Transverse colon (tissue), 4 donors: Measurements from ENCODE around the gene SLC25A41. TPM values are rescaled to one million over a fixed set of nuclear protein-coding genes. Genes with fewer than 3 reads are reported as not detected.

ENCODE experiments used
- DNase-seq: peaks from one replicate; pipeline ENCODE4 v3.0.0-alpha.2; 2019
- H3K27ac ChIP-seq, 4 donors: fragments of 200-600 bp; sonication (generic); 2 replicates each; pipeline ENCODE4 v1.5.1; 2016 to 2018; ENCODE audit warnings: inconsistent platforms in 4 of 4
- H3K27me3 ChIP-seq: fragments of 200-600 bp; sonication (generic); 2 replicates; pipeline ENCODE4 v1.5.1; 2017; ENCODE audit warnings: inconsistent platforms
- H3K36me3 ChIP-seq, 4 donors: fragments of 200-600 bp; sonication (generic); 2 replicates each; pipeline ENCODE4 v1.5.1; 2017 to 2019; ENCODE audit warnings: inconsistent platforms in 4 of 4
- H3K4me1 ChIP-seq, 4 donors: fragments of 200-600 bp; sonication (generic); 2 replicates each; pipeline ENCODE4 v1.5.1; 2017 to 2020; ENCODE audit warnings: inconsistent platforms in 4 of 4
- H3K4me3 ChIP-seq, 4 donors: fragments of 200-600 bp; sonication (generic); 1 replicate in 1 of 4; 2 replicates in 3 of 4; pipeline versions ENCODE4 v1.5.1 to v1.6.1; 2017 to 2019; ENCODE audit warnings: inconsistent platforms in 4 of 4
- H3K9me3 ChIP-seq, 2 donors: fragments of 200-600 bp; sonication (generic); 2 replicates each; pipeline ENCODE4 v1.5.1; 2017 to 2019; ENCODE audit warnings: inconsistent platforms in 2 of 2
- EP300 ChIP-seq: sonication (generic); formaldehyde crosslinking; IDR thresholded peaks from one replicate; pipeline ENCODE4 v1.6.1; 2017; ENCODE audit warnings: antibody characterized with exemption, low read depth
- POLR2A ChIP-seq: fragments of 450-650 bp; IDR thresholded peaks from one replicate; pipeline ENCODE4 v1.6.1; 2016; ENCODE audit warnings: antibody characterized with exemption, mild to moderate bottlenecking, moderate library complexity
- POLR2AphosphoS5 ChIP-seq, 3 donors: sonication (generic); formaldehyde crosslinking; IDR thresholded peaks; one replicate each; pipeline ENCODE4 v1.6.1; 2016; ENCODE audit warnings: antibody characterized with exemption in 3 of 3
- WGBS, 2 donors: methylation state at CpG; one replicate each; pipeline ENCODE4 v1.1.5; 2018; ENCODE audit warnings: low coverage in 1 of 2; 5-methylcytosine and 5-hydroxymethylcytosine counted together
- in situ Hi-C, 4 donors: fragments of 200-750 bp; cut with MboI; loops; one replicate each; pipeline versions ENCODE4 v1.15.0 to v1.15.1; 2017; ENCODE audit warnings: low sequenced_read_pairs in 3 of 4, low pct_ligation_motif_present in 1 of 4, low pct_unique_long_range_greater_than_20kb in 1 of 4
- intact Hi-C: fragments of 100-400 bp; cut with DNase I; formaldehyde crosslinking; loops from one replicate; pipeline ENCODE4 v1.15.1; 2023; ENCODE audit warnings: low total_unique reads
- total RNA-seq, 4 donors: library from RNA; depleted of rRNA; stranded (reverse); fragments of >200 nt; gene quantifications; one replicate each; pipeline ENCODE4 v1.1.0, GENCODE V29; 2016
- TF ChIP-seq, protein P1 (sequence below), 5 experiments: fragments of 200-600 bp in 3 of 5; fragments of 450-650 bp in 2 of 5; sonication (generic) in 3 of 5; IDR thresholded peaks; 1 replicate in 2 of 5; 2 replicates in 3 of 5; pipeline ENCODE4 v1.5.1; 2016 to 2017; ENCODE audit warnings: antibody characterized with exemption in 5 of 5, inconsistent platforms in 3 of 5, mild to moderate bottlenecking in 2 of 5, moderate library complexity in 1 of 5

Gene SLC25A41
- total RNA-seq, 4 donors from 2014 or later, result 0.32 TPM; not detected in 3

DNA sequence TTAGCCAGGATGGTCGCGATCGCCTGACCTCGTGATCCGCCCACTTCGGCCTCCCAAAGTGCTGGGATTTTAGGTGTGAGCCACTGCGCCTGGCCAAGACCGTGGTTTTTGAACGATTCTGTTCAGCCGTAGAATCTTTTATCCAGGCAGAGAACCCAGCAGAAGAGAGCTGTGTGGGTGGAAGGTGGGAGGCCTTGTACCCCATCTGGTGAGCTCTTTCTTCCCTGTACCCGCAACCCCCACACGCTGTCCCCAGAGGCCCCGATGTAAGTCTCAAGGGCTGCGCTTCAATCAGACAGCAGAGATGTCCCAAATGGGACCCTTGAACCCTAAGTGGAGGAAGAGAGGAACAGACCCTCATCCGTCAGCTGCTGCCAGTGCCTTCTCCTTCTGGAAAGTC is 22.4 kb upstream of the SLC25A41 start:
- Histone ChIP-seq H3K4me1 (peaks cover 9 to 21% (median 14%) of the 10 kb centered on the region in 4 donors), H3K27me3 (no peaks in the 10 kb centered on the region), H3K9me3 (no peaks in the 10 kb centered on the region), H3K27ac (no peak overlapping the region), H3K4me3 (no peak overlapping the region), H3K36me3 (peaks cover 0 to 28% (median 7%) of the 10 kb centered on the region in 4 donors)
- 93 to 98% methylated on average over 3 to 15 of the region's 15 CpGs for WGBS, 2 donors
- intact Hi-C loops, result loop anchor here (5.0 kb wide), 1 partner anchor 1484 kb away; no protein-coding TSS in a partner anchor
- no peak for DNase-seq
- in situ Hi-C loops, result no loop called here
- no peak for TF ChIP-seq EP300
- TF ChIP-seq, protein P1, sequence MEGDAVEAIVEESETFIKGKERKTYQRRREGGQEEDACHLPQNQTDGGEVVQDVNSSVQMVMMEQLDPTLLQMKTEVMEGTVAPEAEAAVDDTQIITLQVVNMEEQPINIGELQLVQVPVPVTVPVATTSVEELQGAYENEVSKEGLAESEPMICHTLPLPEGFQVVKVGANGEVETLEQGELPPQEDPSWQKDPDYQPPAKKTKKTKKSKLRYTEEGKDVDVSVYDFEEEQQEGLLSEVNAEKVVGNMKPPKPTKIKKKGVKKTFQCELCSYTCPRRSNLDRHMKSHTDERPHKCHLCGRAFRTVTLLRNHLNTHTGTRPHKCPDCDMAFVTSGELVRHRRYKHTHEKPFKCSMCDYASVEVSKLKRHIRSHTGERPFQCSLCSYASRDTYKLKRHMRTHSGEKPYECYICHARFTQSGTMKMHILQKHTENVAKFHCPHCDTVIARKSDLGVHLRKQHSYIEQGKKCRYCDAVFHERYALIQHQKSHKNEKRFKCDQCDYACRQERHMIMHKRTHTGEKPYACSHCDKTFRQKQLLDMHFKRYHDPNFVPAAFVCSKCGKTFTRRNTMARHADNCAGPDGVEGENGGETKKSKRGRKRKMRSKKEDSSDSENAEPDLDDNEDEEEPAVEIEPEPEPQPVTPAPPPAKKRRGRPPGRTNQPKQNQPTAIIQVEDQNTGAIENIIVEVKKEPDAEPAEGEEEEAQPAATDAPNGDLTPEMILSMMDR (IDR thresholded peaks at IDR 0.05), result no peak
- no peak for TF ChIP-seq POLR2AphosphoS5 (IDR thresholded peaks at IDR 0.05)
- TF ChIP-seq POLR2A, result no peak

DNA sequence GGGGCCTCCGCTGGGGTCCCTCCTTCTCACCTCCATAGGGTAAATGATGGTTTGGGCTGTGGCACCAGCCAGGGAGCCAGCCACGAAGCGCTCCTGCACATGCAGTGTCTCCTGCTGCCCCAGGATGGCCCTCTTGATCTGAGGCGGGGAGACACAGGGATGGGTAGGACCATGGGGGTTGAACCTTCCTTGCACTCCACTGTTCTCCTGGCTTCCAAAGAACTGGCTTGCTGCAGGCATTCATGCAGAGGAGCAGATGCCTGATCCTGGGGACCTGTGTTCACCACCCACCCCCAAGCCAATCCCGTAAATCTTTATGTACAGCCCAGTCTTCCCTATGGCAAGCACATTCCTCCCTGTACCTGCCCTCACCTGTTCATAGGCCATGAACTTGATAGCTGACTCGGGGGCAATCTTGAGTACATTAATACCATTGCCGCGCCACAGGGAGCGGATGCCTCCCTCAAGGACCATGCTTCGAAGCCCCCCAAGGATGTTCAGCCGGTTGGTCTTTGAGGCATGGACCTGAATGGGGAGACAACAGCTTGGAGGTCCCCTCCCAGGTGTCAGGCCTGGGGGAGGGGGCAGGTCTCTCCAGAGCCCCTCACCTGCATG is 20.5 kb upstream of the SLC25A41 start:
- TF ChIP-seq, protein P1 (IDR thresholded peaks at IDR 0.05), result no peak
- no peak for TF ChIP-seq POLR2AphosphoS5 (IDR thresholded peaks at IDR 0.05)
- TF ChIP-seq EP300, result no peak
- no peak for TF ChIP-seq POLR2A
- H3K27me3 ChIP-seq, result no peaks in the 10 kb centered on the region
- 99% methylated on average over 11 of the region's 11 CpGs; no CpG with 5 or more reads in 1 of the 2 donors for whole genome bisulfite sequencing, 2 donors
- H3K9me3 ChIP-seq, result no peaks in the 10 kb centered on the region
- intact Hi-C loops (no loop called here), in situ Hi-C loops (no loop called here)
- no peak for DNase-seq
- peaks cover 9 to 13% (median 10%) of the 10 kb centered on the region in 4 donors for H3K4me1 ChIP-seq
- no peak overlapping the region for H3K4me3 ChIP-seq
- H3K27ac ChIP-seq, result no peak overlapping the region
- peaks cover 0 to 28% (median 7%) of the 10 kb centered on the region in 4 donors for H3K36me3 ChIP-seq

DNA sequence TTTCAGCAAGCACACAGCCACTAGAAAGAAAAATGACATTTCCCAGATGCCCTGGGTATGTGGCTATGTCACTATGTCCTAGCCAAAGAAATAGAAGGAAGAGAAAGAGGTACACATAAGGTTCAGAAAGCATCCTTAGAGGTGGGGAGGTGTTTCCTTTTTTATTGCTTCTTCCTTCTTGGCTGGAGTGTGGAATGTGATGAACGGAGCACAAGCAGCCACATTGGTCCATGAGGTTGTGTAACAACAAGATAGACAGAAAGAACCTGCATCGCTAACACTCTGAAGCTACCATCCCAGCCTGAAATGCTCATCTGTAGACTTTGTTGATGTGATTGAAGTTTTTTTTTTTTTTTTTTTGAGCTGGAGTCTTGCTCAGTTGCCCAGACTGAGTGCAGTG is 19.3 kb upstream of the SLC25A41 start:
- no peak overlapping the region for H3K27ac ChIP-seq
- no peaks in the 10 kb centered on the region for H3K9me3 ChIP-seq
- H3K27me3 ChIP-seq, result no peaks in the 10 kb centered on the region
- intact Hi-C loops, result no loop called here
- WGBS, 2 donors, result 94 to 99% methylated on average over 2 of the region's 2 CpGs
- peaks cover 0 to 1% (median 0%) of the 10 kb centered on the region in 4 donors for H3K4me1 ChIP-seq
- H3K4me3 ChIP-seq, result no peak overlapping the region
- DNase-seq, result no peak
- H3K36me3 ChIP-seq, result peaks cover 0 to 28% (median 7%) of the 10 kb centered on the region in 4 donors
- in situ Hi-C loops, result no loop called here
- TF ChIP-seq EP300 (no peak), POLR2AphosphoS5 (IDR thresholded peaks at IDR 0.05) (no peak), POLR2A (no peak)
- TF ChIP-seq, protein P1 (IDR thresholded peaks at IDR 0.05), result no peak

DNA sequence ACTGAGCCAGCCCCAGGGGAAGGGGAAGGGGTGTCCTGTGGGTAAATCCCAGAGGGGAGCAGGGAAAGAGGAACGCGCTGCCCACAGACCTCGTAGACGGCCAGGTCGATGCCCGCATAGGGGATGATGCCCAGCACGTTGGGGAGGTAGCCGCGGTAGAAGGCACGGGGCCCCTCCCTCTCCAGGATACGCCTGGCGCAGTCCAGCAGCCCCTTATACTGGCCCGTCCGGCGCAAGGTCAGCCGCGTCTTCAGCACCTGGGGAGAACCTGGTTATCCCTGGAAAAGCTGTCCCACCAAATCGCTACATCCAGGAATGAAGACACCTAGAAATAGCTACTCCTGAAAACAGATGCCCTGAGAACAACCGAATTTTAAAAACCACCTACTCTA is 18.7 kb upstream of the SLC25A41 start:
- in situ Hi-C loops, result no loop called here
- no peaks in the 10 kb centered on the region for H3K4me1 ChIP-seq
- intact Hi-C loops, result no loop called here
- H3K9me3 ChIP-seq, result no peaks in the 10 kb centered on the region
- H3K27ac ChIP-seq, result no peak overlapping the region
- H3K36me3 ChIP-seq, result peaks cover 0 to 28% (median 7%) of the 10 kb centered on the region in 4 donors
- no peak for DNase-seq
- no peak overlapping the region for H3K4me3 ChIP-seq
- TF ChIP-seq, protein P1 (IDR thresholded peaks at IDR 0.05), result no peak
- TF ChIP-seq POLR2AphosphoS5 (IDR thresholded peaks at IDR 0.05) (no peak), EP300 (no peak), POLR2A (no peak)
- no peaks in the 10 kb centered on the region for H3K27me3 ChIP-seq
- 94 to 100% methylated on average over 1 to 19 of the region's 19 CpGs for WGBS, 2 donors
